Heart right ventricle (tissue), 16 donors: Measurements from ENCODE around the gene OVOL1. TPM values are rescaled to one million over a fixed set of nuclear protein-coding genes. Genes with fewer than 3 reads are reported as not detected.

ENCODE experiments used
- ATAC-seq, 8 donors: fragments of 200-7000 bp; cut with Tn5 transposase; one replicate each; pipeline ENCODE4 v1.9.1; 2020; ENCODE audit warnings: mild to moderate bottlenecking in 8 of 8, moderate library complexity in 8 of 8, moderate number of reproducible peaks in 1 of 8
- DNase-seq, 2 donors: peaks; one replicate each; pipeline ENCODE4 v3.0.0-alpha.2; 2020
- H3K27ac ChIP-seq, 10 donors: fragments of 200-600 bp; sonication (generic) in 2 of 10; one replicate each; pipeline versions ENCODE4 v1.5.0 to v1.8.0; 2020 to 2022; ENCODE audit warnings: mild to moderate bottlenecking in 3 of 10
- H3K27me3 ChIP-seq, 7 donors: fragments of 200-600 bp; one replicate each; pipeline ENCODE4 v1.8.0; 2021 to 2022; ENCODE audit warnings: mild to moderate bottlenecking in 2 of 7
- H3K36me3 ChIP-seq, 9 donors: fragments of 200-600 bp; sonication (generic) in 1 of 9; one replicate each; pipeline versions ENCODE4 v1.5.0 to v1.8.0; 2020 to 2022; ENCODE audit warnings: mild to moderate bottlenecking in 2 of 9
- H3K4me1 ChIP-seq, 9 donors: fragments of 200-600 bp; sonication (generic) in 1 of 9; one replicate each; pipeline versions ENCODE4 v1.5.0 to v1.8.0; 2020 to 2022; ENCODE audit warnings: mild to moderate bottlenecking in 4 of 9
- H3K4me3 ChIP-seq, 10 donors: fragments of 200-600 bp; sonication (generic) in 2 of 10; one replicate each; pipeline versions ENCODE4 v1.5.0 to v1.8.0; 2020 to 2022; ENCODE audit warnings: mild to moderate bottlenecking in 7 of 10, moderate library complexity in 2 of 10
- H3K9me3 ChIP-seq, 11 donors: fragments of 200-600 bp in 10 of 11; sonication (generic) in 2 of 11; one replicate each; pipeline versions ENCODE4 v1.5.0 to v1.8.0; 2013 to 2022; ENCODE audit warnings: mild to moderate bottlenecking in 2 of 11, control low read depth in 1 of 11, moderate library complexity in 1 of 11
- CTCF ChIP-seq, 9 donors: fragments of 200-600 bp; sonication (generic) in 2 of 9; IDR thresholded peaks; one replicate each; pipeline versions ENCODE4 v1.5.0 to v1.8.0; 2021 to 2022; ENCODE audit warnings: antibody characterized with exemption in 9 of 9, mild to moderate bottlenecking in 5 of 9, moderate library complexity in 1 of 9
- WGBS, 2 donors: extraction: QIAGEN DNeasy Blood & Tissue Kit; methylation state at CpG; one replicate each; pipeline ENCODE4 v1.1.7; 2013; ENCODE audit warnings: inconsistent platforms in 1 of 2; 5-methylcytosine and 5-hydroxymethylcytosine counted together
- intact Hi-C, 10 donors: fragments of 100-400 bp; cut with DNase I; formaldehyde crosslinking; loops; one replicate each; pipeline versions ENCODE4 v1.11.1 to v1.14.2; 2022
- polyA plus RNA-seq, 2 donors: library from polyadenylated mRNA; stranded (reverse); fragments of 200-250 nt; gene quantifications; one replicate each; pipeline ENCODE4 v1.2.3, GENCODE V29; 2013
- total RNA-seq, 10 donors: library from RNA; stranded (reverse); fragmentation: NEBNext Ultra II Directional in 3 of 10; extraction: Animal tissue kit (Norgen Biotek cat#: 25700) in 3 of 10; gene quantifications; one replicate each; pipeline versions ENCODE4 v1.2.1 to v1.2.4, GENCODE V29; 2021 to 2023
- donor health status: Arrhythmogenic right ventricular cardiomyopathy.
- donor health status: ischemic (EF 13 %, LVEDD 7.1; RV severe dilation, severe dysfunction).
- donor health status: healthy with polysubstance abuse.
- donor health status: DM: no; HTN: yes; CAD: no.
- donor health status: DM: no; HTN: no; CAD: no.
- donor health status: ischemic (EF 25% LVEDD 6.9; RV normal size, moderate dysfunction).
- donor health status: ischemic (EF 25% LVEDD 5.7; RV mildly dilated, moderate dysfunction).
- donor health status: healthy.
- donor health status: DM: yes; HTN: yes; CAD: no.
- donor health status: Ischemic cardiomyopathy.
- donor health status: ischemic (EF 35%, LVEDD 5.7; RV mildly dilated, moderate dysfunction).
- donor health status: nonischemic (EF 11% LVEDD 7.7; RV severe dilation, severe dysfunction).
- donor health status: DM: yes; HTN: yes; CAD: no.
- donor health status: PGD.
- donor health status: ischemic (EF 29% LVEDD 5.4; RV normal size, mild dysfunction).
- donor health status: nonischemic (EF 23%, LVEDD 6.1; RV moderate dilation, normal function).

Gene OVOL1
- total and polyA plus RNA-seq, 12 donors = not detected

- Histone ChIP-seq H3K36me3 (no peaks in the 10 kb centered on the region), H3K27me3 (peaks cover 0 to 60% (median 32%) of the 10 kb centered on the region in 7 donors), H3K9me3 (no peaks in the 10 kb centered on the region), H3K27ac (no peak overlapping the region), H3K4me3 (no peak overlapping the region), H3K4me1 (peaks cover 0 to 10% (median 2%) of the 10 kb centered on the region in 9 donors)
- ATAC-seq = no peak
- 76 to 77% methylated on average over 20 of the region's 20 CpGs for WGBS, 2 donors
- intact Hi-C loops = no loop called here
- no peak for DNase-seq
- no peak for TF ChIP-seq CTCF (IDR thresholded peaks at IDR 0.05)
Measured at GRCh38 chr11:65808744-65809341, 22.0 kb downstream of the OVOL1 start.

GRCh38 chr11:65809496-65809895 is 22.6 kb downstream of the OVOL1 start:
- no peak for DNase-seq
- intact Hi-C loops = no loop called here
- H3K4me1 ChIP-seq = peaks cover 0 to 17% (median 2%) of the 10 kb centered on the region in 9 donors
- no peak for ATAC-seq
- H3K9me3 ChIP-seq = no peaks in the 10 kb centered on the region
- WGBS, 2 donors = 82 to 84% methylated on average over 9 of the region's 9 CpGs
- peaks cover 0 to 53% (median 25%) of the 10 kb centered on the region in 7 donors for H3K27me3 ChIP-seq
- no peak for TF ChIP-seq CTCF (IDR thresholded peaks at IDR 0.05)
- no peak overlapping the region for H3K27ac ChIP-seq
- H3K4me3 ChIP-seq = no peak overlapping the region
- no peaks in the 10 kb centered on the region for H3K36me3 ChIP-seq

- DNase-seq (no peak), ATAC-seq (peak in 3 of 8 donors; percentile 18 to 27 (median 23))
- WGBS, 2 donors = 83 to 84% methylated on average over 23 of the region's 23 CpGs
- peaks cover 0 to 6% (median 0%) of the 10 kb centered on the region in 9 donors for H3K36me3 ChIP-seq
- no peak overlapping the region for H3K27ac ChIP-seq
- intact Hi-C loops = loop anchor here in 5 of 10 donors (5.0 to 10.0 kb wide), 4 partner anchors 45 to 185 kb away; no protein-coding TSS in a partner anchor
- TF ChIP-seq CTCF (IDR thresholded peaks at IDR 0.05) = no peak
- no peaks in the 10 kb centered on the region for H3K9me3 ChIP-seq
- no peak overlapping the region for H3K4me3 ChIP-seq
- H3K27me3 ChIP-seq = peaks cover 0 to 46% (median 18%) of the 10 kb centered on the region in 7 donors
- H3K4me1 ChIP-seq = peaks cover 0 to 23% (median 5%) of the 10 kb centered on the region in 9 donors
Measured at GRCh38 chr11:65810046-65810868, 23.4 kb downstream of the OVOL1 start.

- no peak overlapping the region for H3K27ac ChIP-seq
- H3K27me3 ChIP-seq = peaks cover 0 to 30% (median 7%) of the 10 kb centered on the region in 7 donors
- peaks cover 0 to 7% (median 0%) of the 10 kb centered on the region in 9 donors for H3K36me3 ChIP-seq
- ATAC-seq (peak in 1 of 8 donors; percentile 63), DNase-seq (no peak)
- H3K9me3 ChIP-seq = no peaks in the 10 kb centered on the region
- peaks cover 2 to 25% (median 5%) of the 10 kb centered on the region in 9 donors for H3K4me1 ChIP-seq
- no peak for TF ChIP-seq CTCF (IDR thresholded peaks at IDR 0.05)
- intact Hi-C loops = loop anchor here in 5 of 10 donors (5.0 to 10.0 kb wide), 4 partner anchors 47 to 187 kb away; no protein-coding TSS in a partner anchor
- 43 to 50% methylated on average over 19 of the region's 19 CpGs for WGBS, 2 donors
- H3K4me3 ChIP-seq = no peak overlapping the region
Measured at GRCh38 chr11:65811764-65812475, 25.1 kb downstream of the OVOL1 start.
